HG02938 (cell line): ENCODE results near the gene SFT2D1.
A peak's percentile ranks its signal among the peaks of the same experiment; 100 is the strongest.
"Not testable (repeated sequence)": the region's sequence is repeated elsewhere in the genome, so short reads cannot be mapped to it uniquely, and the experiment has no call there.

Experiments
- ATAC-seq: cut with Tn5 transposase; IDR thresholded peaks from one replicate; pipeline ENCODE4 v1.9.1; 2021; ENCODE audit warnings: mild to moderate bottlenecking, moderate library complexity; ENCODE audit not compliant: unreplicated experiment

SFT2D1 gene

GRCh38 chr6:166342349-166343149, at the start of gene SFT2D1:
Gene SFT2D1, minus strand, starts transcription at chr6:166342545. Its CDS starts 64 bp downstream, at chr6:166342481.
- peak; percentile 86 for ATAC-seq

GRCh38 chr6:166389119-166389518, 46.8 kb upstream of the SFT2D1 start:
- no peak for ATAC-seq

- no peak for ATAC-seq
These were observed 46.1 kb upstream of the SFT2D1 start for GRCh38 chr6:166388290-166389004.

- no peak for ATAC-seq
These were observed 45.4 kb upstream of the SFT2D1 start for GRCh38 chr6:166387642-166388289.

- ATAC-seq, result not testable (repeated sequence)
These were observed 44.8 kb upstream of the SFT2D1 start for GRCh38 chr6:166387098-166387497.

- ATAC-seq, result no peak
These were observed 43.8 kb upstream of the SFT2D1 start for GRCh38 chr6:166386111-166386510.

- peak; percentile 17 for ATAC-seq
These were observed 41.5 kb upstream of the SFT2D1 start for GRCh38 chr6:166383802-166384363.

- peak; percentile 79 for ATAC-seq
These were observed 40.8 kb upstream of the SFT2D1 start, which contains the start of gene MPC1 for GRCh38 chr6:166382933-166383801. Gene MPC1, minus strand, starts transcription at chr6:166382940. Its CDS starts 64 bp downstream, at chr6:166382876.

GRCh38 chr6:166382500-166382932, 40.2 kb upstream of the SFT2D1 start:
- peak; percentile 7 for ATAC-seq

- ATAC-seq, result peak; percentile 47
These were observed 39.6 kb upstream of the SFT2D1 start for GRCh38 chr6:166381733-166382499.

- no peak for ATAC-seq
These were observed 39.0 kb upstream of the SFT2D1 start for GRCh38 chr6:166381381-166381732.

- no peak for ATAC-seq
These were observed 37.5 kb upstream of the SFT2D1 start for GRCh38 chr6:166379800-166380199.

- ATAC-seq, result no peak
These were observed 36.8 kb upstream of the SFT2D1 start for GRCh38 chr6:166379103-166379586.

GRCh38 chr6:166377721-166378120, 35.4 kb upstream of the SFT2D1 start:
- ATAC-seq, result no peak

- ATAC-seq, result no peak
These were observed 32.7 kb upstream of the SFT2D1 start for GRCh38 chr6:166375013-166375412.

GRCh38 chr6:166370489-166370888, 28.1 kb upstream of the SFT2D1 start:
- no peak for ATAC-seq

- ATAC-seq, result no peak
These were observed 27.4 kb upstream of the SFT2D1 start for GRCh38 chr6:166369782-166370181.

- no peak for ATAC-seq
These were observed 24.6 kb upstream of the SFT2D1 start for GRCh38 chr6:166366921-166367320.

- no peak for ATAC-seq
These were observed 23.5 kb upstream of the SFT2D1 start for GRCh38 chr6:166365806-166366205.
